ENCODE results near the gene ATP5ME.

DNA sequence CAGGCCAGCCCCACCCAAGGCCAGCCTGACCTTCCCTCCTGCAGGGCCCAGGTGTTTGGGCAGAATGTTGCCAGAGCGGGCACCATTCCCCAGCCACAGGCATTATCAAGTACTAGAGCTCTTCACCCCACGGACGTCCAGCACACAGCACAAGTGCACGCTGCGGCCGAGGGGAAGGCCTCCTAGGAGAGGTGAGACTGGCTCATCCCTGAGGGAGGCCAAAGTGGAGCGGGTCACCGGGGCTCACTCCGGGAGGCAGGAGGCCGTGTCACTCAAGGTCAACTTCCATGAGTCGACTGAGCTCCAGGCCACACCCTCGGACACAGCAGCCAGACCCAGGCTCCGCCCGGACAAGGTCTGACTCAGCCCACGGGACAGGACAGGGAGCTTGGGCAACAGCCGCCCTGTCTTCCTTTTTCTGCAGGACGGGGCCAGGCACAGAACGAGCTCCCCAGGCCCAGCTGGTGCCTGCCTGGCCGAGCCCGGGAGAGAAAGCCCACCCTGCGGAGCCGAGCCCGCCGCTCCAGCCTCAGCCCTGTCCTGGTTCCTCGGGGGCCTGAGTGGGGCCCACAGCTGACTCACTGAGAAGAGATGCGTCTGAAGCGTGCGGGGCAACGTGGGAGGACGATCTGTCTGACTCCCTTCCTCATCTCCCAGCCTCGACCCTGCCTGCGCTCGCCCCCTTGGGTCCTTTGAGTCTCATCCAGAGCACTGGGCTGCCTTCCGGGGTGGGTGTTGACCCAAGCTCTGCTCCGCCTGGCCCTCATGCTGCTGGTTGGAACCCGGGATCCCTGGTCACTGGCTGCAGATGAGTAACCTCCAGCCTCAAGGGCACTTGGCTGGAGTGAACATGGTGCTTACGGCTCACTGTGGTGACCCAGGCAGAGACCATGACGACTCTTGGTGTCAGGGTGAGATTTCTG lies 13.2 kb upstream of the ATP5ME start:
- TF ChIP-seq ZNF274 (IDR thresholded peaks at IDR 0.05; ENCODE audit: low read depth, low read length) = no peak
- no peak for TF ChIP-seq YY1 (IDR thresholded peaks at IDR 0.05; ENCODE audit: insufficient read depth, insufficient read length)
